ENCODE results near the gene CRAT.

CRAT gene

DNA sequence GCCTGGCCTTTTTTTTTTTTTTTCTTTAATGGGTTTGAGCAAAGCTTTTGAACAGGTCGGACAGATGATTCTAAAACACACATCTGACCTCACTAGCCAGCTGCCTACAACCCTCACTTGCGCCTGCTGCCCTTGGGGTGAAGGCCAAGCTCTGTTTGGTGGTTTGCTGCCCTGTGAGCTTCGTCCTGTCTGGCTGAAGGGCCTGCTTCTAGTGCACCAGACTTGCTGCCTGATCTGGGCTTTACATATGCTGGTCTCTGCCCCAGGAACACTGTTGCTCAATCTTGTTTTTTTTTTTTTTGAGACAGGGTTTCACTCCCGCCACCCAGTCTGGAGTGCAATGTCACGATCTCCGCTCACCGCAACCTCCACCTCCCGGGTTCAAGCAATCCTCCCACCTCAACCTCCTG, 46.1 kb downstream of the CRAT start:
- no peak for DNase-seq (ENCODE audit: insufficient read length)
- no peak for TF ChIP-seq TAF1 (IDR thresholded peaks at IDR 0.05; ENCODE audit: borderline replicate concordance, low read depth, low read length)
- TF ChIP-seq POLR2A (IDR thresholded peaks at IDR 0.05; ENCODE audit: low read depth, low read length), result no peak
- TF ChIP-seq POLR2AphosphoS5 (IDR thresholded peaks at IDR 0.05; ENCODE audit: low read depth, low read length), result no peak
- no peak for FAIRE-seq

DNA sequence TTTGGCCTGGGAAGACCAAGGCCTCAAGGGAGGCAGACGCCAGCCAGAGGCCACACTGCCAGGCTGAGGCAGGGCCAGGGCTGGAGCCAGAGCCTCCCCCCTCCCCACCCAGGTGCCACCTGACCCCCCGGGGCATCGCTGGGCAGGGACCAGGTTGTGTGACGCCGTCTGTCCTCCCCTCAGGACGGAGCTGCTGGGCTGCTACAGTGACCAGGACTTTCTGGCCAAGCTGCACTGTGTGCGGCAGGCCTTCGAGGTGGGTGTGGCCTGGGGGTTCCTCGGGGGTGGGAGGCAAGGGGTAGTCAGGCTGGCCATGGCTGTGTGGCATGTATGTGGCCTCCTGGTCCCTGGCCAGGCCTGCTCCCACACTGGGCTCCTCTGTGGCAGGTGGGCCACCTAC, 47.5 kb downstream of the CRAT start:
- no peak for DNase-seq (ENCODE audit: insufficient read length)
- FAIRE-seq, result no peak
- TF ChIP-seq POLR2AphosphoS5 (IDR thresholded peaks at IDR 0.05; ENCODE audit: low read depth, low read length) (no peak), POLR2A (IDR thresholded peaks at IDR 0.05; ENCODE audit: low read depth, low read length) (no peak), TAF1 (IDR thresholded peaks at IDR 0.05; ENCODE audit: borderline replicate concordance, low read depth, low read length) (no peak)

DNA sequence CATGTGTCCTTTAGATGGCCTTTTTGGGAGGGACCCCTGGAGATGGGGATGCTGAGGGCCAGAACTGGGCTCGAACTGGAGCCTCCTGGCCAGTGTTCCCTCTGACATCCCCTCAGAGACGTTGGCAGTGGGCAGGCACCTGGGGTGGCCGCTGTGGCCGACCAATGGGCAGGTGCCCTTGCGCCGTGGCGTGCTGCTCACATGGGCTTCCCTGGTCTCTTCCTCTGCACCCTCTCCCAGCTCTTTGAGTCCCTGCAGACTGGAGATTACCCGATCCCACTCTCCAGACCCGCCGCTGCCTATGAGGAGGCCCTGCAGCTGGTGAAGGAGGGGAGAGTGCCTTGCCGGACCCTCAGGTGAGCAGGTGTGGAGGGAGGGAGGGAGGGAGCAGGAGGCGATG, 49.6 kb downstream of the CRAT start:
- DNase-seq (ENCODE audit: insufficient read length), result no peak
- no peak for TF ChIP-seq POLR2AphosphoS5 (IDR thresholded peaks at IDR 0.05; ENCODE audit: low read depth, low read length)
- no peak for TF ChIP-seq POLR2A (IDR thresholded peaks at IDR 0.05; ENCODE audit: low read depth, low read length)
- TF ChIP-seq TAF1 (IDR thresholded peaks at IDR 0.05; ENCODE audit: borderline replicate concordance, low read depth, low read length), result no peak
- no peak for FAIRE-seq

DNA sequence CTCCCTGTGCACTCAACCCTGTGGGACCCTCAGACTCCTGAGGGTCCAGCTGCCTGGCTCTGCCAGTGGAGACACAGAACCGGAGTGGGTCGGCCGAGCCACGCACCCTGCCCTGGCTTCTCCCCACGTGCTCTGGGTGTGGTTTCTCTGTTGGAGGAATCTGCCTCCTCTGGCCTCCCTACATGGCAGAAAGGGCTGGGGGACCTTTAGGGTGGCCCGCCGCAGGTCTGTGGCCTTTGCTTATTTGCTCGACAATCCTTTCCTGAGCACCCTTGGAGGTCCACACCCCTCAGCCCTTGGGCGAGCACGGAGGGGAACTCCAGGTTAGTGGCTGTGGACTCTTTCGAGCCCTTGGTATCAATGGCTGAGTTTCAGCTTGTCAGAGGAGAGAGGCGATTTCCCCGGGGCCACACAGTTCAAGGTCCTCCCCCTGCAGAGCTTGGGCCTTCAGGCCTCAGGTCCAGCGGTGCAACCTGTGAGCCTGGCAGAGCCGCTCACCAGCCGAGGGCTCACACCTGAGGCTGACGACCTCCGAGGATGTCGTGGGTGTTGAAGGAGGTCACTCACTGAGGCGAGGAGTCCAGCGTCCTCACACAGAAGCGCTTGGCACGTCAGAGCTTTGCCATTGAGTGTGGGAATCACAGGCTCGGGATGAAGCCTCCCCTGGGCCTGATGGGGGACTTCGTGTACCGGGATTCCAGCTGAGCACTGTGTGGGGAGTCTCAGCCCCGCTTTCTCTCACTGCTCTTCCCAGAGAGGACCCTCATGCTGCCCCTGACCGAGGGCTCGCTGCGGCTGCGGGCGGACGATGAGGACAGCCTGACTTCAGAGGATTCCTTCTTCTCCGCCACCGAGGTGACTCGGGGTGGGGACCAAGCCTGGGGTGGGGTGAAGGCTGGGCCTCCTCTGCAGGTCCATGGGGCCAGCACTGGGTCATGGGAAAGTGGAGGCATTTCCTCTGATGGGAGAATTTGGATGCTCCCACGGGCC, 50.5 kb downstream of the CRAT start:
- DNase-seq (ENCODE audit: insufficient read length) (no peak), FAIRE-seq (no peak)
- TF ChIP-seq POLR2A (IDR thresholded peaks at IDR 0.05; ENCODE audit: low read depth, low read length) (no peak), POLR2AphosphoS5 (IDR thresholded peaks at IDR 0.05; ENCODE audit: low read depth, low read length) (no peak), TAF1 (IDR thresholded peaks at IDR 0.05; ENCODE audit: borderline replicate concordance, low read depth, low read length) (no peak)

DNA sequence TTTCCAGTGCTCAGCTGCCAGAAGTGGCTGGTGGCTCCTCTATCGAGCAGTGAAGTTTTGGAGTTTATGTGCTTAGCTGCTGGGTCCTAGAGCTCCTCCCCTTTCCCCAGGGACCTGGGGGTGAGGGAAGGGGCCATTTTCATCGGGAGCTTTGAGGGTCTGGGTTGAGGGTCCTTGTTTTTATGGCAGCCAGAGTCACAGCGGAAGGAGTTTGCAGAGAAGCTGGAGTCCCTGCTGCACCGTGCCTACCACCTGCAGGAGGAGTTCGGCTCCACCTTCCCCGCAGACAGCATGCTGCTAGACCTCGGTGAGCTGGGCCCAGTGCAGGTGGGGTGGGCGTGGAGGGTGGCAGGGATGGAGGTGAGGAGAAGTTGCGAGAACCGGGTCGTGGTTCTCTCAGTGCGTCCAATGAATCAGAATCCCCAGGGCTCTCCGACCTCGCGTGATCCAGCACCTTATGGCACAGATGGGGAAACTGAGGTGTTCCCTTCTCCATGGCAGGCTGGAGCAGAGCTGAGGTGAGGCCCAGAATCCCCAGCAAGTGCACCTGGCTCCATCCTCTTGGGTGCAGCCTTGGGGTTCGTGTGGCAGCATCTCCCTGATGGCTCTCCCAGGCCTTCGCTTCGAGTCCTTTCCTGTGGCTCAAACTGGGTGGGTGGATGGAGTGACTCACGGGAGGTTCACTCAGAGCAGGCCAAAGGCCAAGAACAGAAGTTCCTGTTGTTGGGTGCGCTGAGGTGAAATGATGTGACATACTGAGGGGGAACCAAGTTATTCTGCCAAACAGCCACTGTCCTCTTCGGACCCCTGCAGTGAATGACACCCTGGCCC, 51.4 kb downstream of the CRAT start:
- no peak for TF ChIP-seq TAF1 (IDR thresholded peaks at IDR 0.05; ENCODE audit: borderline replicate concordance, low read depth, low read length)
- TF ChIP-seq POLR2A (IDR thresholded peaks at IDR 0.05; ENCODE audit: low read depth, low read length), result no peak
- no peak for TF ChIP-seq POLR2AphosphoS5 (IDR thresholded peaks at IDR 0.05; ENCODE audit: low read depth, low read length)

DNA sequence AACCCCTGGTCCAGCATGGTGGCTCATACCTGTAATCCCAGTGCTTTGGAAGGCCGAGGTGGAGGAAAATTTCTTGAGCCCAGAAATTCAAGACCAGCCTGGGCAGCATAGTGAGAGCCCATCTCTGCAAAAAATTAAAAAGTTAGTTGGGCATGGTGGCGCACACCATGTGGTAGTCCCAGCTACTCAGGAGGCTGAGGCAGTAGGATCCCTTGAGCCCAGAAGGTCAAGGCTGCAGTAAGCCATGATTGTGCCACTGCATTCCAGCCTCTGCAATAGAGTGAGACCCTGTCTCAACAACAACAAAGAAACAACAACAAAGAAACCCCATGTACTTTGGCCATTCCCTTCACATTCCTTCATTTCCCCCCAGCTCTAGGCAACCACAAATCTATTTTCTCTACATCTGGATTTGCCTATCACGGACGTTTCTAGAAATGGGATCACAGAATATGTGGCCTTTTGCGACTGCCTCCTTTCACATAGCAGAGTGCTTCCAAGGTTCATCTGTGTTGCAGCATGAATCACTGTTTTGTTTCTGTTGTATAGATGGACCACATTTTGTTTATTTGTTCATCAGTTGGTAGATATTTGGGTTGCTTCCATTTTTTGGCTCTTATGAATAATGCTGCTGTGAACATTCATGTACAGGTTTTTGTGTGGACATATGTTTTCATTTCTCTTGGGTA, 56.3 kb downstream of the CRAT start:
- FAIRE-seq (no peak), DNase-seq (ENCODE audit: insufficient read length) (no peak)
- TF ChIP-seq TAF1 (IDR thresholded peaks at IDR 0.05; ENCODE audit: borderline replicate concordance, low read depth, low read length) (no peak), POLR2AphosphoS5 (IDR thresholded peaks at IDR 0.05; ENCODE audit: low read depth, low read length) (no peak), POLR2A (IDR thresholded peaks at IDR 0.05; ENCODE audit: low read depth, low read length) (no peak)

More for the DNA sequence above, 51.4 kb downstream of the CRAT start:
- DNase-seq (ENCODE audit: insufficient read length) (no peak), FAIRE-seq (no peak)

DNA sequence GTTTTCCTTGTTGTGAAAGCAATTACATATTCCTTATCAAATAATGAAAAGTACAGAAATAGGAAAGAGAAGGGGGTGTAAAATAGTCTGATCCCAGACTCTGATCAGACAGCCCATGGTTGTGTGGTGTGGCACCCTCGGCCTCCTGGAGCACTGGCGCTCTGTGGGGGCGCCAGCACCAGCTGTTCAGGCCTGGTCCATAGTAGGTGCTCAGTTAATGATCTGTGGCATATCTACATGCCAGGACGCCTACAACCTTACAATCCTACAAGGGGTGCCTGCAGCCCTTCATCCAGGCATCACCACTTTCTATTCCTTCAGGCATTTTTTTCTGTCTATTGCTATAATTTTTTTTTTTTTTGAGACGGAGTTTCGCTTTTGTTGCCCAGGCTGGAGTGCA, 57.6 kb downstream of the CRAT start:
- TF ChIP-seq TAF1 (IDR thresholded peaks at IDR 0.05; ENCODE audit: borderline replicate concordance, low read depth, low read length) (no peak), POLR2AphosphoS5 (IDR thresholded peaks at IDR 0.05; ENCODE audit: low read depth, low read length) (no peak), POLR2A (IDR thresholded peaks at IDR 0.05; ENCODE audit: low read depth, low read length) (no peak)
- FAIRE-seq (no peak), DNase-seq (ENCODE audit: insufficient read length) (no peak)

DNA sequence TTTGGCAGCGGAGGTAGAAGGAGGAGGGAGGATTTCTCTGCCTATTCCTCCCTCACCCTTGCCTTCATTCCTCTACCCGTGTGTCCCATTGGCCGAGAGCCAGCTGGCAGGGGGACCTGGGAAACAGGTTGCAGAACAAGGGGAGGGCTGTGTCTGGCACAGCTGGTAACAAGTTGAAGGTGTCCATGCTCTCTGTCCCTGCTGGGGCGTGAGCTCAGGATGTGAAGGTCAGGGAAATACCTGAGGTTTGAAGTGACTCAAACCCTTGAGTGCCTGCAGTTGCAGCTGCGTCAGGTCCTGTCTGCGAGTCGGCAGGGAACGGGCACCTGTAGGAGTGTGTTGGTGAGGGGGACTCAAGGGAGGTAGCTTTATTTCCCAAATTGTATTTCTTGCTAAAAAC, 58.0 kb downstream of the CRAT start:
- FAIRE-seq (no peak), DNase-seq (ENCODE audit: insufficient read length) (no peak)
- TF ChIP-seq POLR2A (IDR thresholded peaks at IDR 0.05; ENCODE audit: low read depth, low read length) (no peak), TAF1 (IDR thresholded peaks at IDR 0.05; ENCODE audit: borderline replicate concordance, low read depth, low read length) (no peak), POLR2AphosphoS5 (IDR thresholded peaks at IDR 0.05; ENCODE audit: low read depth, low read length) (no peak)

Data from GM12892 (cell line).